HepG2 (cell line): ENCODE data around the gene ALDH3B1. TPM values are rescaled to one million over a fixed set of nuclear protein-coding genes. Genes with fewer than 3 reads are reported as not detected.

Experiments used
- BATF2 ChIP-seq: sonication (generic); formaldehyde crosslinking; IDR thresholded peaks from 2 replicates; pipeline ENCODE4 v1.8.0; 2022; ENCODE audit warnings: mild to moderate bottlenecking, missing genetic modification reagents, moderate library complexity
- BRF2 ChIP-seq: sonication (generic); formaldehyde crosslinking; IDR thresholded peaks from 2 replicates; pipeline ENCODE4 v1.8.1; 2022; ENCODE audit warnings: mild to moderate bottlenecking, missing genetic modification reagents
- HIC2 ChIP-seq: sonication (generic); formaldehyde crosslinking; IDR thresholded peaks from 2 replicates; pipeline ENCODE4 v1.9.0; 2022; ENCODE audit warnings: low read depth, missing genetic modification reagents
- KDM4B ChIP-seq: sonication (generic); formaldehyde crosslinking; IDR thresholded peaks from 2 replicates; pipeline ENCODE4 v1.4.0; 2020; ENCODE audit warnings: missing genetic modification reagents
- MTERF4 ChIP-seq: sonication (generic); formaldehyde crosslinking; IDR thresholded peaks from 2 replicates; pipeline ENCODE4 v1.8.0; 2023; ENCODE audit warnings: mild to moderate bottlenecking, missing genetic modification reagents
- NFAT5 ChIP-seq: sonication (generic); formaldehyde crosslinking; IDR thresholded peaks from 2 replicates; pipeline ENCODE4 v1.4.0; 2020; ENCODE audit warnings: missing genetic modification reagents
- NR1H2 ChIP-seq: sonication (generic); formaldehyde crosslinking; IDR thresholded peaks from 2 replicates; pipeline ENCODE4 v1.8.1; 2022; ENCODE audit warnings: low read depth, missing genetic modification reagents, borderline replicate concordance
- RBFOX2 ChIP-seq: fragments of 200-400 bp; formaldehyde crosslinking; IDR thresholded peaks from 2 replicates; pipeline ENCODE4 v1.6.1; 2017; ENCODE audit warnings: low read depth, mild to moderate bottlenecking, low read length
- SRY ChIP-seq: sonication (generic); formaldehyde crosslinking; IDR thresholded peaks from 2 replicates; pipeline ENCODE4 v1.8.0; 2022; ENCODE audit warnings: mild to moderate bottlenecking, missing genetic modification reagents
- TOPORS ChIP-seq: sonication (generic); formaldehyde crosslinking; IDR thresholded peaks from 2 replicates; pipeline ENCODE4 v1.8.0; 2023; ENCODE audit warnings: mild to moderate bottlenecking, missing genetic modification reagents
- ZBTB39 ChIP-seq: sonication (generic); formaldehyde crosslinking; IDR thresholded peaks from 2 replicates; pipeline ENCODE4 v1.5.0; 2020; ENCODE audit warnings: missing genetic modification reagents
- ZNF501 ChIP-seq: sonication (generic); formaldehyde crosslinking; IDR thresholded peaks from 2 replicates; pipeline ENCODE4 v1.5.1; 2020; ENCODE audit warnings: mild to moderate bottlenecking, moderate library complexity, missing genetic modification reagents
- ZNF607 ChIP-seq: sonication (generic); formaldehyde crosslinking; IDR thresholded peaks from 2 replicates; pipeline ENCODE4 v1.5.1; 2020; ENCODE audit warnings: missing genetic modification reagents, mild to moderate bottlenecking, borderline replicate concordance
- ZNF740 ChIP-seq: sonication (generic); formaldehyde crosslinking; IDR thresholded peaks from 2 replicates; pipeline ENCODE4 v1.4.0; 2020; ENCODE audit warnings: missing genetic modification reagents
- polyA plus RNA-seq, 8 experiments: library from polyadenylated mRNA; depleted of rRNA in 3 of 8; stranded (reverse) in 7 of 8; unstranded in 1 of 8; fragments of >200 nt; fragmentation: Illumina TruSeq in 4 of 8; extraction: Trizol in 4 of 8; gene quantifications; 2 replicates each; pipeline versions ENCODE4 v1.2.1 to v1.2.3, GENCODE V29; 2011 to 2016; ENCODE audit warnings: low read depth in 4 of 8, missing spikeins in 1 of 8, mixed read lengths in 1 of 8; ENCODE audit not compliant: insufficient read depth in 1 of 8
- total RNA-seq, 5 experiments: library from RNA; depleted of rRNA; stranded (reverse); fragments of >200 nt; fragmentation: Illumina TruSeq; extraction: Trizol; gene quantifications; 2 replicates each; pipeline ENCODE4 v1.2.3, GENCODE V29; 2016; ENCODE audit warnings: low read depth in 1 of 5

ALDH3B1 gene
- total and polyA plus RNA-seq, 2 of the 13 experiments (the other 11 are each of a cell fraction or from before 2014, with no cell fraction given), result 4.0 to 6.7 TPM

GRCh38 chr11:68010090-68011041, at the start of gene ALDH3B1 (continued):
- peak; percentile 71; the same call in 1 of the 2 replicates for TF ChIP-seq RBFOX2
- TF ChIP-seq ZNF607, result no peak
- TF ChIP-seq ZNF740 (CRISPR knock-in tag), result peak; percentile 43; the same call in 1 of the 2 replicates
- TF ChIP-seq BATF2, result no peak
- peak; percentile 19; the same call in 1 of the 2 replicates for TF ChIP-seq TOPORS (CRISPR knock-in tag)
- peak; percentile 27; the same call in 1 of the 2 replicates for TF ChIP-seq SRY (CRISPR knock-in tag)
- TF ChIP-seq NR1H2 (CRISPR knock-in tag), result no peak
- TF ChIP-seq KDM4B (CRISPR knock-in tag), result no peak
- TF ChIP-seq MTERF4 (CRISPR knock-in tag), result no peak
- TF ChIP-seq BRF2 (CRISPR knock-in tag), result no peak
- peak; percentile 40; the same call in 1 of the 2 replicates for TF ChIP-seq NFAT5 (CRISPR knock-in tag)
- TF ChIP-seq HIC2, result peak; percentile 62
- peak; percentile 69 for TF ChIP-seq ZNF501
- 0 out of 2 replicates have a peak, but pooled peaks have one; percentile 23 for TF ChIP-seq ZBTB39 (CRISPR knock-in tag)
